WERI-Rb-1 (cell line): ENCODE data around the gene LIFR.

ENCODE experiments used
- DNase-seq: peaks from one replicate; pipeline ENCODE4 v3.0.0-alpha.2; 2020
- H3K27ac ChIP-seq: fragments of 250-450 bp; sonication (Bioruptor Pico); 2 replicates; pipeline ENCODE4 v1.5.1; 2020; ENCODE audit warnings: mild to moderate bottlenecking, moderate library complexity
- H3K27me3 ChIP-seq: fragments of 250-450 bp; sonication (Bioruptor Pico); 2 replicates; pipeline ENCODE4 v1.5.1; 2021; ENCODE audit warnings: mild to moderate bottlenecking, low read depth, moderate library complexity; ENCODE audit not compliant: insufficient read depth, severe bottlenecking
- H3K36me3 ChIP-seq: fragments of 250-450 bp; sonication (Bioruptor Pico); 2 replicates; pipeline ENCODE4 v1.5.1; 2020; ENCODE audit warnings: mild to moderate bottlenecking, moderate library complexity
- H3K4me3 ChIP-seq: 2 replicates; pipeline ENCODE4 v1.5.1; 2011; ENCODE audit warnings: low read depth, mild to moderate bottlenecking, control low read depth, low read length
- H3K9me3 ChIP-seq: fragments of 250-450 bp; sonication (Bioruptor Pico); 2 replicates; pipeline ENCODE4 v1.5.1; 2021; ENCODE audit warnings: mild to moderate bottlenecking, moderate library complexity; ENCODE audit not compliant: severe bottlenecking
- CTCF ChIP-seq: IDR thresholded peaks from 2 replicates; pipeline ENCODE4 v1.5.1; 2011; ENCODE audit warnings: low read depth, mild to moderate bottlenecking, control low read depth, inconsistent platforms, low read length

Gene LIFR

GRCh38 chr5:38595132-38595745 is 38.8 kb upstream of the LIFR start:
- no peak overlapping the region for H3K4me3 ChIP-seq
- no peak overlapping the region for H3K27ac ChIP-seq
- no peak for DNase-seq
- TF ChIP-seq CTCF = no peak
- no peaks in the 10 kb centered on the region for H3K27me3 ChIP-seq
- no peaks in the 10 kb centered on the region for H3K36me3 ChIP-seq
- no peaks in the 10 kb centered on the region for H3K9me3 ChIP-seq

- Histone ChIP-seq H3K4me3 (no peak overlapping the region), H3K36me3 (no peaks in the 10 kb centered on the region), H3K9me3 (no peaks in the 10 kb centered on the region), H3K27ac (no peak overlapping the region), H3K27me3 (no peaks in the 10 kb centered on the region)
- DNase-seq = no peak
- no peak for TF ChIP-seq CTCF
These were observed 37.5 kb upstream of the LIFR start for GRCh38 chr5:38593959-38594358.

- TF ChIP-seq CTCF = no peak
- DNase-seq = no peak
- H3K27ac ChIP-seq = no peak overlapping the region
- no peaks in the 10 kb centered on the region for H3K9me3 ChIP-seq
- H3K27me3 ChIP-seq = no peaks in the 10 kb centered on the region
- no peak overlapping the region for H3K4me3 ChIP-seq
- no peaks in the 10 kb centered on the region for H3K36me3 ChIP-seq
These were observed 35.0 kb upstream of the LIFR start for GRCh38 chr5:38591523-38591849.

- Histone ChIP-seq H3K36me3 (no peaks in the 10 kb centered on the region), H3K4me3 (no peak overlapping the region), H3K27ac (no peak overlapping the region), H3K27me3 (no peaks in the 10 kb centered on the region), H3K9me3 (no peaks in the 10 kb centered on the region)
- no peak for TF ChIP-seq CTCF
- DNase-seq = no peak
These were observed 34.5 kb upstream of the LIFR start for GRCh38 chr5:38590838-38591522.

GRCh38 chr5:38589629-38590028 is 33.2 kb upstream of the LIFR start:
- H3K9me3 ChIP-seq = no peaks in the 10 kb centered on the region
- no peak for TF ChIP-seq CTCF
- no peak for DNase-seq
- no peak overlapping the region for H3K27ac ChIP-seq
- no peaks in the 10 kb centered on the region for H3K27me3 ChIP-seq
- no peak overlapping the region for H3K4me3 ChIP-seq
- H3K36me3 ChIP-seq = no peaks in the 10 kb centered on the region

- Histone ChIP-seq H3K27me3 (no peaks in the 10 kb centered on the region), H3K9me3 (no peaks in the 10 kb centered on the region), H3K27ac (no peak overlapping the region), H3K4me3 (no peak overlapping the region), H3K36me3 (no peaks in the 10 kb centered on the region)
- no peak for TF ChIP-seq CTCF
- peak; percentile 61 for DNase-seq
These were observed 29.4 kb upstream of the LIFR start for GRCh38 chr5:38585816-38586215.
